ENCODE data around the gene TMEM170B. TPM values are rescaled to one million over a fixed set of nuclear protein-coding genes. Genes with fewer than 3 reads are reported as not detected.

Gene TMEM170B
- total RNA-seq, 1 experiment from 2014 or later: 1.0 TPM

GRCh38 chr6:11563793-11564192 is 26.2 kb downstream of the TMEM170B start (continued):
- TF ChIP-seq SRF (IDR thresholded peaks at IDR 0.05; ENCODE audit: low read depth) (no peak), POLR2A (IDR thresholded peaks at IDR 0.05; ENCODE audit: borderline replicate concordance, extremely low read depth, insufficient read depth, insufficient read length) (no peak), CTCF (IDR thresholded peaks at IDR 0.05 in 2 of 3, conservative IDR thresholded peaks at IDR 0.05 in 1 of 3; ENCODE audit: borderline replicate concordance in 1 of 3, insufficient read depth in 1 of 3, low read depth in 2 of 3, low read length in 2 of 3) (no peak), ZFX (IDR thresholded peaks at IDR 0.05) (no peak)

DNA sequence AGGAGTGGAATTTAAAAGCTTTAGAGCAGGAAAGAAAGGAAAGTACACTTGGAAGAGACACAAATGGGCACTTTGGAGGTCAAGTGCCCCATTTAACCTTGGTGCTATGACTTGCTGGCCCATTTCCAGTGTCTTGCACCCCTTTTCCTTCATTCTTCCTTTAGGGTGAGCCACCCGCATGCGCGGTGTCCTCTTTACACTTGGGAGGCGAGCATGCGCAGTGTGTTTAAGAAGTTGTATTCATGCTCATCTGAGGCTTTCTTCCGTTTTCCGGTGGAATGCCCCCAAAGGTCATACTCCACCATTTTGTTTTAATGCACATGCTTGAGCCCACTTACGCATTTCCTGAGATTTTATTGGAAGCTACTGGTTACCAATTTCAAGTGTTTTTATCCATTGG is 29.1 kb downstream of the TMEM170B start:
- no peaks in the 10 kb centered on the region for H3K9me3 ChIP-seq (ENCODE audit: control insufficient read depth in 1 of 2, insufficient read depth in 1 of 2, low read depth in 1 of 2, low read length in 2 of 2)
- ATAC-seq (no peak), DNase-seq (ENCODE audit: low read depth, low spot score) (no peak)
- POLR2A ChIA-PET: no interaction called here
- no peaks in the 10 kb centered on the region for H3K79me2 ChIP-seq (ENCODE audit: insufficient read depth, low read length)
- no peak overlapping the region for H3K9ac ChIP-seq (ENCODE audit: low read length)
- no TSS peak for BruUV-seq (replicated peaks)
- TF ChIP-seq POLR2AphosphoS5 (IDR thresholded peaks at IDR 0.05; ENCODE audit: low read depth, low read length) (no peak), YY1 (IDR thresholded peaks at IDR 0.05; ENCODE audit: extremely low read depth, insufficient replicate concordance, low read depth, low read length) (no peak), CBX3 (IDR thresholded peaks at IDR 0.05; ENCODE audit: low read depth) (no peak), FOSL1 (IDR thresholded peaks at IDR 0.05; ENCODE audit: low read depth) (no peak), ELF1 (IDR thresholded peaks at IDR 0.05; ENCODE audit: borderline replicate concordance, low read depth) (no peak), POLR2A (IDR thresholded peaks at IDR 0.05; ENCODE audit: borderline replicate concordance, extremely low read depth, insufficient read depth, insufficient read length) (no peak), JUND (IDR thresholded peaks at IDR 0.05) (no peak), CEBPB (IDR thresholded peaks at IDR 0.05; ENCODE audit: low read depth) (no peak), ZNF274 (IDR thresholded peaks at IDR 0.05; ENCODE audit: low read depth, low read length) (no peak), MAX (IDR thresholded peaks at IDR 0.05) (no peak), RAD21 (IDR thresholded peaks at IDR 0.05; ENCODE audit: low read depth) (no peak), EGR1 (IDR thresholded peaks at IDR 0.05; ENCODE audit: low read depth) (no peak)
- H3K4me2 ChIP-seq (ENCODE audit: low read length): no peak overlapping the region
- H3K4me3 ChIP-seq (replicated peaks in 1 of 2; ENCODE audit: low read depth in 1 of 2, low read length in 2 of 2): no peak overlapping the region
- intact Hi-C loops (cut with micrococcal nuclease): no loop called here
- no peaks in the 10 kb centered on the region for H3K9me2 ChIP-seq (ENCODE audit: insufficient read depth)
- RAD21 ChIA-PET (ENCODE audit: low non-redundant PET in 1 of 2, low total read pairs in 2 of 2, uncharacterized antibody in 2 of 2, unreplicated experiment in 2 of 2): no interaction called here
- H3K27me3 ChIP-seq (ENCODE audit: insufficient read depth, low read length): no peaks in the 10 kb centered on the region
- no peak overlapping the region for H2AFZ ChIP-seq (ENCODE audit: low read depth, low read length, poor library complexity, severe bottlenecking)
- H3K36me3 ChIP-seq (ENCODE audit: control insufficient read depth in 1 of 2, insufficient read depth in 2 of 2, low read length in 2 of 2): no peaks in the 10 kb centered on the region
- H3K4me1 ChIP-seq (ENCODE audit: control insufficient read depth in 1 of 2, insufficient read depth in 2 of 2, low read length in 2 of 2): no peaks in the 10 kb centered on the region
- no peaks in the 10 kb centered on the region for H4K20me1 ChIP-seq (ENCODE audit: insufficient read depth)
- H3K27ac ChIP-seq (ENCODE audit: low read depth, low read length): no peak overlapping the region
- CTCF ChIA-PET: no interaction called here

Measured in HCT116 (cell line).